Heart right ventricle (tissue), 16 donors: ENCODE measurements around the gene PDK3. TPM values are rescaled to one million over a fixed set of nuclear protein-coding genes. Genes with fewer than 3 reads are reported as not detected.

Experiments used
- ATAC-seq, 8 donors: fragments of 200-7000 bp; cut with Tn5 transposase; one replicate each; pipeline ENCODE4 v1.9.1; 2020; ENCODE audit warnings: mild to moderate bottlenecking in 8 of 8, moderate library complexity in 8 of 8, moderate number of reproducible peaks in 1 of 8
- DNase-seq, 2 donors: peaks; one replicate each; pipeline ENCODE4 v3.0.0-alpha.2; 2020
- H3K27ac ChIP-seq, 10 donors: fragments of 200-600 bp; sonication (generic) in 2 of 10; one replicate each; pipeline versions ENCODE4 v1.5.0 to v1.8.0; 2020 to 2022; ENCODE audit warnings: mild to moderate bottlenecking in 3 of 10
- H3K27me3 ChIP-seq, 7 donors: fragments of 200-600 bp; one replicate each; pipeline ENCODE4 v1.8.0; 2021 to 2022; ENCODE audit warnings: mild to moderate bottlenecking in 2 of 7
- H3K36me3 ChIP-seq, 9 donors: fragments of 200-600 bp; sonication (generic) in 1 of 9; one replicate each; pipeline versions ENCODE4 v1.5.0 to v1.8.0; 2020 to 2022; ENCODE audit warnings: mild to moderate bottlenecking in 2 of 9
- H3K4me1 ChIP-seq, 9 donors: fragments of 200-600 bp; sonication (generic) in 1 of 9; one replicate each; pipeline versions ENCODE4 v1.5.0 to v1.8.0; 2020 to 2022; ENCODE audit warnings: mild to moderate bottlenecking in 4 of 9
- H3K4me3 ChIP-seq, 10 donors: fragments of 200-600 bp; sonication (generic) in 2 of 10; one replicate each; pipeline versions ENCODE4 v1.5.0 to v1.8.0; 2020 to 2022; ENCODE audit warnings: mild to moderate bottlenecking in 7 of 10, moderate library complexity in 2 of 10
- H3K9me3 ChIP-seq, 11 donors: fragments of 200-600 bp in 10 of 11; sonication (generic) in 2 of 11; one replicate each; pipeline versions ENCODE4 v1.5.0 to v1.8.0; 2013 to 2022; ENCODE audit warnings: mild to moderate bottlenecking in 2 of 11, control low read depth in 1 of 11, moderate library complexity in 1 of 11
- CTCF ChIP-seq, 9 donors: fragments of 200-600 bp; sonication (generic) in 2 of 9; IDR thresholded peaks; one replicate each; pipeline versions ENCODE4 v1.5.0 to v1.8.0; 2021 to 2022; ENCODE audit warnings: antibody characterized with exemption in 9 of 9, mild to moderate bottlenecking in 5 of 9, moderate library complexity in 1 of 9
- WGBS, 2 donors: extraction: QIAGEN DNeasy Blood & Tissue Kit; methylation state at CpG; one replicate each; pipeline ENCODE4 v1.1.7; 2013; ENCODE audit warnings: inconsistent platforms in 1 of 2; 5-methylcytosine and 5-hydroxymethylcytosine counted together
- intact Hi-C, 10 donors: fragments of 100-400 bp; cut with DNase I; formaldehyde crosslinking; loops; one replicate each; pipeline versions ENCODE4 v1.11.1 to v1.14.2; 2022
- polyA plus RNA-seq, 2 donors: library from polyadenylated mRNA; stranded (reverse); fragments of 200-250 nt; gene quantifications; one replicate each; pipeline ENCODE4 v1.2.3, GENCODE V29; 2013
- total RNA-seq, 10 donors: library from RNA; stranded (reverse); fragmentation: NEBNext Ultra II Directional in 3 of 10; extraction: Animal tissue kit (Norgen Biotek cat#: 25700) in 3 of 10; gene quantifications; one replicate each; pipeline versions ENCODE4 v1.2.1 to v1.2.4, GENCODE V29; 2021 to 2023
- donor health status: Arrhythmogenic right ventricular cardiomyopathy.
- donor health status: ischemic (EF 13 %, LVEDD 7.1; RV severe dilation, severe dysfunction).
- donor health status: healthy with polysubstance abuse.
- donor health status: DM: no; HTN: yes; CAD: no.
- donor health status: DM: no; HTN: no; CAD: no.
- donor health status: ischemic (EF 25% LVEDD 6.9; RV normal size, moderate dysfunction).
- donor health status: ischemic (EF 25% LVEDD 5.7; RV mildly dilated, moderate dysfunction).
- donor health status: healthy.
- donor health status: DM: yes; HTN: yes; CAD: no.
- donor health status: Ischemic cardiomyopathy.
- donor health status: ischemic (EF 35%, LVEDD 5.7; RV mildly dilated, moderate dysfunction).
- donor health status: nonischemic (EF 11% LVEDD 7.7; RV severe dilation, severe dysfunction).
- donor health status: DM: yes; HTN: yes; CAD: no.
- donor health status: PGD.
- donor health status: ischemic (EF 29% LVEDD 5.4; RV normal size, mild dysfunction).
- donor health status: nonischemic (EF 23%, LVEDD 6.1; RV moderate dilation, normal function).

The PDK3 gene
- total and polyA plus RNA-seq, 12 donors: 1.8 to 18.4 (median 9.3) TPM

DNA sequence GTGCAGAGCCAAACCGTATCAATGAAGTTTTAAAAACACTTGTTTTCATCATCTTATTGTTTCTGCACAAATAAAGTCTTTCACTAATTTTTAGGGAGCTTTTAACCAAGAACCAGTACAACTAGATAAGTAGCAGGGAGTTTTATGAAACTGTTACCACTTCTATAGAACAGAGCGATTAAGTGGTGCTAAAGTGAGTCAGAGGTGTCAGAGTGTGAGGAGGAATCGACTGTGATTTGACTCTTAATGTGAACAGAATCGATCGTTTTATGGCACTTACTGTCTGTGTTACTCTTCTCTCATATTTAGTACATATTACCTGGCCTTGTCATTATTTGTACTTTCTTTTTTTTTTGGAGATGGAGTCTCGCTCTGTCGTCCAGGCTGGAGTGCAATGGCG lies 43.3 kb downstream of the PDK3 start:
- no peak for TF ChIP-seq CTCF (IDR thresholded peaks at IDR 0.05)
- peaks cover 0 to 29% (median 0%) of the 10 kb centered on the region in 7 donors for H3K27me3 ChIP-seq
- no peaks in the 10 kb centered on the region for H3K4me1 ChIP-seq
- ATAC-seq (no peak), DNase-seq (no peak)
- H3K9me3 ChIP-seq: no peaks in the 10 kb centered on the region
- 97 to 98% methylated on average over 8 of the region's 8 CpGs for WGBS, 2 donors
- H3K27ac ChIP-seq: no peak overlapping the region
- no peak overlapping the region for H3K4me3 ChIP-seq
- intact Hi-C loops: no loop called here
- H3K36me3 ChIP-seq: peaks cover 0 to 27% (median 0%) of the 10 kb centered on the region in 9 donors

- ATAC-seq: no peak
- Histone ChIP-seq H3K27ac (no peak overlapping the region), H3K9me3 (no peaks in the 10 kb centered on the region), H3K36me3 (peaks cover 0 to 13% (median 0%) of the 10 kb centered on the region in 9 donors), H3K4me3 (no peak overlapping the region), H3K27me3 (peaks cover 0 to 34% (median 0%) of the 10 kb centered on the region in 7 donors), H3K4me1 (no peaks in the 10 kb centered on the region)
- 78 to 80% methylated on average over 5 of the region's 5 CpGs for WGBS, 2 donors
- DNase-seq: no peak
- intact Hi-C loops: no loop called here
- TF ChIP-seq CTCF (IDR thresholded peaks at IDR 0.05): no peak
These were observed 48.3 kb downstream of the PDK3 start for GRCh38 chrX:24513416-24513815.

- Histone ChIP-seq H3K27ac (no peak overlapping the region), H3K4me1 (no peaks in the 10 kb centered on the region), H3K36me3 (peaks cover 0 to 24% (median 0%) of the 10 kb centered on the region in 9 donors), H3K9me3 (no peaks in the 10 kb centered on the region), H3K4me3 (no peak overlapping the region), H3K27me3 (peaks cover 0 to 39% (median 0%) of the 10 kb centered on the region in 7 donors)
- peak in 5 of 9 donors; percentile 10 to 52 (median 22) for TF ChIP-seq CTCF (IDR thresholded peaks at IDR 0.05)
- ATAC-seq (no peak), DNase-seq (no peak)
- intact Hi-C loops: no loop called here
- 55 to 60% methylated on average over 4 of the region's 4 CpGs for WGBS, 2 donors
These were observed 50.4 kb downstream of the PDK3 start for GRCh38 chrX:24515447-24515846.

DNA sequence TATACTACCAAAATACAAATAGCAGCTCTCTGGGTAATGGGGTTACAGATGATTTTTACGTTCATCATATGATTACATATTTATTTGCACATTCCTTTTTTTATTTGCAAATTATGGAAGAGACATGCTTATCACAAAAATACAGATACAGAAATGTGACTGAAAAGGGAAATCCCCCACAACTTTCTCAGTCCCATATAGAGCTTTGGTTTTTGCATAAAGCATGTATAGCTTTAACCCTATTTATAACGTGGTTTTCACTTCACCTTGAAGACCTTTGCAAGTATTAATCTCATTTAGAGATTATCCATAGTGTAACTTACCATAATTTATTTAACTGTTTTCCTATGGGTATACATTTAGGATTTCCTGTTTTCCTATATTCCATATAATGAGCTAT lies 55.4 kb downstream of the PDK3 start:
- Histone ChIP-seq H3K9me3 (no peaks in the 10 kb centered on the region), H3K36me3 (peaks cover 0 to 25% (median 0%) of the 10 kb centered on the region in 9 donors), H3K4me1 (no peaks in the 10 kb centered on the region), H3K4me3 (no peak overlapping the region), H3K27ac (no peak overlapping the region), H3K27me3 (peaks cover 0 to 14% (median 0%) of the 10 kb centered on the region in 7 donors)
- no peak for TF ChIP-seq CTCF (IDR thresholded peaks at IDR 0.05)
- 94 to 98% methylated on average over 2 of the region's 2 CpGs for WGBS, 2 donors
- DNase-seq: no peak
- intact Hi-C loops: no loop called here
- no peak for ATAC-seq
